Activated CD4-positive, alpha-beta T cell treated with anti-CD3 and anti-CD28 coated beads, Interleukin-2, amount 50 U/mL, for 16 hours (primary cell): ENCODE measurements around the gene ARL6IP4.
A peak's percentile ranks its signal among the peaks of the same experiment; 100 is the strongest.
"Not testable (repeated sequence)": the region's sequence is repeated elsewhere in the genome, so short reads cannot be mapped to it uniquely, and the experiment has no call there.

Experiments used
- DNase-seq: peaks from one replicate; pipeline ENCODE4 v3.0.0-alpha.2; 2020

The ARL6IP4 gene

GRCh38 chr12:122980183-122981035 is at the start of gene ARL6IP4:
TSS of gene ARL6IP4 (plus strand) at chr12:122980681. CDS start at chr12:122981140, 459 bp downstream.
- peak; percentile 69 for DNase-seq

- no peak for DNase-seq
Observed at GRCh38 chr12:122932207-122932606, 48.3 kb upstream of the ARL6IP4 start.

GRCh38 chr12:122934722-122935121 is 45.8 kb upstream of the ARL6IP4 start:
- no peak for DNase-seq

GRCh38 chr12:122935318-122935717 is 45.2 kb upstream of the ARL6IP4 start:
- DNase-seq = no peak

DNA sequence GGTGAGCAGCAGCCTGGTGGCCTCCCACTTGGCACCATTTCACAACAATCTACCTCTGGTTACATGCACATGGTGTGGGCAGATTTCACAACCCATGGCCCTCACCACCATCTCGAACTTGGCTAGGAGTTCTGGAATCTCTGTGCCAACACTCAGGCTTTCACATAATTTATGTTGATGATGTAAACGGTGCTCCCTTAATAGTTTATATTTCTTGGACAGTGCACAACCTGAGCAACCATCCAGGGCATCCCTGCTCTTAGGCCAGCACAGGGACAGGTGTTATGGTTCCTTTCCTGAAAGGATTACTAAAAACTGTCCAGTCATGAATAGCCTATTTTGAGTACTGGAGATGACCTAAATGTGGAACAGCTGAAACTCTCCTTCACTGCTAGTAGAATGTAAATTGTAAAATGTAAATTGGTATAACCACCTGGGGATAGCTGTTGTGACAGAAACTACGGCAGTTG is 42.8 kb upstream of the ARL6IP4 start:
- DNase-seq = no peak

- no peak for DNase-seq
Observed at GRCh38 chr12:122939125-122939524, 41.4 kb upstream of the ARL6IP4 start.

GRCh38 chr12:122941351-122941750 is 39.1 kb upstream of the ARL6IP4 start:
- not testable (repeated sequence) for DNase-seq

- DNase-seq = no peak
Observed at GRCh38 chr12:122942637-122943036, 37.8 kb upstream of the ARL6IP4 start.

DNA sequence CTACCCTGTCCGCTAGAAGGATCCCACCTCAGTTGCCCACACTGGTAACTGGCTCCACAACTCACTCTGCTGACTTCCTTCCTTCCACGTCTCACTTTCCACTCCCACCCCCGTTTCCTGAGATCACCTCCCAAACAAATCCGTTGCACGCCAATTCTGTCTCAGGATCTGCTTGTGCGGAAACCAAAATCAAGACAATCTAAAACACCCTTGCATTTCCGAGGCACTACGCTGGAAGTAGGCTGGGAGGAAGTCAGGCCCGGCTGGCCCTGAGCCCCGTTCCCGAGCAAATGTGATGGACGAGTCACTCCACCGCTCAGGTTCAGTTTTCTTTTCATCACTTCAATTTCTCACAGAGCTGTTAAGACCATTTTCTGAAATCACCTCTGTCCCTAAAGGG is 37.3 kb upstream of the ARL6IP4 start:
- DNase-seq = no peak

GRCh38 chr12:122944605-122945592 is 35.6 kb upstream of the ARL6IP4 start:
- DNase-seq = no peak

DNA sequence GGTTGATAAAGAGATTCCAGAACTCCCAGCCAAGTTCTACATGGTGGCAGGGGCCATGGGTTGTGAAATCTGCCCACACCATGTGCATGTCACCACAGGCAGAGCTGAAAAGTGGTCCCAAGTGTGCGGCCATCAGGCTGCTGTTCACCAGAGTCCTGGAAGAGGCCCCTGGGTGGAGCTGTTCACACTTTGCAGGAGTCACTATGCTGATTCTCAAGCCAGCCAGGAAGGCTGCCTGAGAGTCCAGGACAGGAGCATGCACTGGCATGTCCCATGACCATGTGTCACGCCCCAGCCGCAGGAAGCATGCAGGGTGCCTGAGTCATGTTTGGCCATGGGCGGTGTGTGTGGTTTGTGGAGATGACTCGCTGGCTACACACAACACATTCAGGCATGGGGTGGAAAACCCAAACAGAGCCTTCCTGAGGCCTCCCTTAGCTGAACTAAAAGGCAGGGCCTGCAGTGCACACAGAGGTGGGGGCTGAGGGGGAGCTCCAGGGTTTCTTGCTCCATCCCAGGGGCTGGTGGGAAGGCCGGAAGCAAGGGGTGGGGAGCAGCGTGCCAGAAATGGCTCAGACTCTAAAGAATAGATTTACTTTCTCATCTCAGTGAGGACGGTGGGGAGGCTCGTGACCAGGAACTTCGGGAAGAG is 33.7 kb upstream of the ARL6IP4 start:
- peak; percentile 92 for DNase-seq

DNA sequence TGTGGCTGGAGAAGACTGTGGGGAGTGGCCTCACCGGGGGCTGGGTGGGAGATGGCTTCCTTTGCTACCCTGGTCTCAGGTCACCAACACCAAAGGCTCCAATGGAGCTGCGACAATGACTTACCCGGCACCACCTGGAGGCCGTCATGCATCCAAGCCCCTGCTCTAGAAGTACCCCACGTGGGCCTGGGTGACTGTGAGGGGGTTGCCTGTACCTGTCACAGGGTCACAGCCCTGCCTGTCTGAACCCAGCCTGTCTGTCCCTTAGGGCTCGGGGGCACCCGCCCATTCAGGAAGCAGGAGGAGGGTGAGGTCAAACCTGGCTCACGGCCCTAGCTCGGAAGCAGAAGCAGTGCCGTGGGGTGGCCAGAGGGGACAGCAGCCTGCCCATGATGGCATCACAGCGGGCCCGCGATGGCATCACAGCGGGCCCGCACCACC is 33.1 kb upstream of the ARL6IP4 start:
- no peak for DNase-seq

GRCh38 chr12:122948605-122949004 is 31.9 kb upstream of the ARL6IP4 start:
- DNase-seq = no peak

DNA sequence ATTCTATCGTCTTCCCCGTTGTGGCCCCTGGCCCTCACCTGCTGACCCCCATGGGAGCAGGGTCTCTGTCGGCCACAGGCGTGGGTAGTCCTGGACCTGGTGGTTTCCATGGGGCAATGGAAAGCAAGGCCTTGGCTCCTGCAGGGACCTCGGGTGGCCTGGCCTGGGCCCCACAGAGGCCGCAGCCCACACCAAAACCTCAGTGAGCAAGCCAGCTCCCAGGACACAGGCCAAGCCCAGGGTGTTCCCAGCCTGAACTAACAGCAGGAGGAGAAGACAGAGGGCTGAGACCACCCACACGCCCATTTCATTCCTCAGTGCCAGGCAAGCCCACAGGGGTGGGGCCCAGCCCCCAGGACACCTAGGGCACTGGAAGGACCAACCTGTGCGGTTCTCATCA is 31.1 kb upstream of the ARL6IP4 start:
- DNase-seq = no peak

DNA sequence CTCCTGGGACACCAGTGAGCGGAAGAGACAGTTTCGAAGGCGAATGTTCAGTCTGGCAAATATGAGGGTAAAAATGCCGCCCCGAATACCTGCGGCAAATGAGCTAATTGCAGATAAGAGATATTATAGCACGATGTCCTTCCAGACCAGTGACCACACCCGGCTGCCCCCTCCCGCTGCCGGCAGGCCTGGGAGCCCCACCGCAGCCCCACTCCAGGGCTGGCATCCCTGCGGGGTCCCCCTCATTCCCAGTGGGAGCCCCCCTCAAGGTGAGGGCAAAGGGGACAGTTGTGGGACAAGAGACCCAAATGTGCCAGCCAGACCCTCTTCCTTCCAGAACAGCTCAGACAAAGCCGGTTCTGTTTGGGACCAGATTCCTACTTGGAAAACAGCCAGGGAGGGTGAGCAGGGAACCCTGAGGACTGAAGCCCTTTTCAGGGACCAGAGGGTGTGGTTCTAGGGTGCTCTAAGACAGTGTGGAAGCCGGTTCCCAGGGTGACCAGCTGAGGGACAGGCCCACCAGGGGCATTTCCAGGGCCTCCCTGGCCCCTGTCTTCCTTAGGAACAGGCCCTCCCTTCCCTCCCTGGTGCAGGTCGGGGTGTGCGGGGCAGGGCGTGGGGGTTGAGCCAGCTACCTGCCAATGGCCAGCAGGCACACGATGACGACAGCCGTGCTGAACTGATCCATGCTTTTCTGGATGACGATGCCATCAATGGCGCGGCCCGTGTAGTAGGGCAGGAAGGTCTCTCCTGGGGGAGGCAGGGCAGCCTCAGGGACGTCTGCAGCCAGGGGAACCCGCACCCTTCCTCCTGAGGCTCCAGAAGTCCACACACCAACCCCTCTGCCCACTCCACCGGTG is 30.4 kb upstream of the ARL6IP4 start:
- DNase-seq = no peak

GRCh38 chr12:122951406-122951805 is 29.1 kb upstream of the ARL6IP4 start:
- DNase-seq = peak; percentile 38

DNA sequence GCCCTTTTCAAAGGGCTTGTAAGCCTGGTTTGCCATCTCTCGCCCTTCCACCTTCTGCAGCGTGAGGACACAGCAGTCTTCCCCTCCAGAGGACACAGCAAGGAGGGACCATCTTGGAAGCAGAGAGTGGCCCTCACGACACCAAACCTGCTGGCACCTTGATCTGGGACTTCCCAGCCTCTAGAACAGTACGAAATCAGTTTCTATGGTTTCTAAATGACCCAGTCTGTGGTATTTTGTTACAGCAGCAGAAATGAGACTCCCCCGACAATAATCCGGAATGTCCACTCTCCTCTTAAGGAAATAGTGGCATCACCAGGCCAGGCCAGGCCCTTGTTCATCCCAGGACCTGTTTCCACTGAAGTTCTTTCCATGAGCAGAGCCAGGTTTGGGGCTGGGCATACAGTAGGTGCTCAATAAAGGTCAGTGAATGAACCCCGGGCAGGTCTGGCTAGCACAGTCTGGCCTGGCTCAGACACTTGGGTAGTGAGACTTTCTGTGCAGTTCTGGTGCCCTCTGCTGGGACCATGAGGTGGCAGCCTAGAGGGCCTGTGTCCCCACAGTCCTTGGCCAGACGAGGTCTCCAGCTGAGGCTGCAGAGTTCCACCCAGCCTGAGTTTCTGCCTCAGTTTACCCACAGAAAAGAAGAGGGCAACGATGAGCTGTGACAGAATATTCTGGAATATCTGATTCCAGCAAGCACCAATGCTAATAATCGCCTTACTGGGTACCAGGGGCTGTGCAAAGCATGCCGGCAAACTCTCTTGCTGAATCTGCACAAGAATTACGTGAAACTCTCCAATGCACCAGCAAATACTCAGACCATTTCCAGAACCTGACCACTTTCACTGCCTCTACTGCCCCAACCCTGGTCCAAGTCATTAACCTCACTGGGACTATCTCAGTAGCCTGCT is 28.2 kb upstream of the ARL6IP4 start:
- DNase-seq = peak; percentile 80

- DNase-seq = no peak
Observed at GRCh38 chr12:122955156-122955555, 25.3 kb upstream of the ARL6IP4 start.

GRCh38 chr12:122956035-122956434 is 24.4 kb upstream of the ARL6IP4 start:
- DNase-seq = no peak

DNA sequence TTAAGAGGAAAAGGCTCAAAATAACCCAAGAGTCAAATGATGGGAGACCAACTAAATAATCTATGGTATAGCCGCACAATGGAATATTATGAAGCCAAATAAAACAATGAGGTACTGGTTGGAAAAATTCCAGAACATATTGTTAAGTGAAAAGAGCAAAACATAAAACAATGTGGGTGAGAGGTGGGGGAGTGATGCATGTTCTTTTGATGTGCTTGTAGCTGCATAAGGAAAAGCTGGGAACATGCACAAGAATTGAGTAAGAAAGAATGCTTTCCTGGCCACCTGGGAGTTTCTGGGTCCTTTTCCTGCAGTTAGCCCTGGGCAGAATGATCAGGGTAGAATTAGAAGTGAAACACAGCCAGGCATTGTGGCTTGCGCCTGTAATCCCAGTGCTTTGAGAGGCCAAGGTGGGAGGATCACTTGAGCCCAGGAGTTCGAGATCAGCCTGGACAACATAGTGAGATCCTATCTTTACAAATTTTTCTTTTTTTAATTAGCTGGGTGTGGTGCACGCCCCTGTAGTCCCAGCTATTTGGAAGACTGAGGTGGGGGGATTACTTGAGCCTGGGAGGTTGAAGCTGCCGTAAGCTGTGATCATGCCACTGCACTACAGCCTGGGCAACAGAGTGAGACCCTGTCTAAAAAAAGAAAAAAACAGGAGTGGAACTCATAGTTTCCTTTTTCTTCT is 22.1 kb upstream of the ARL6IP4 start:
- no peak for DNase-seq
